ENCODE measurements around the gene ZNF280D.

ZNF280D gene

DNA sequence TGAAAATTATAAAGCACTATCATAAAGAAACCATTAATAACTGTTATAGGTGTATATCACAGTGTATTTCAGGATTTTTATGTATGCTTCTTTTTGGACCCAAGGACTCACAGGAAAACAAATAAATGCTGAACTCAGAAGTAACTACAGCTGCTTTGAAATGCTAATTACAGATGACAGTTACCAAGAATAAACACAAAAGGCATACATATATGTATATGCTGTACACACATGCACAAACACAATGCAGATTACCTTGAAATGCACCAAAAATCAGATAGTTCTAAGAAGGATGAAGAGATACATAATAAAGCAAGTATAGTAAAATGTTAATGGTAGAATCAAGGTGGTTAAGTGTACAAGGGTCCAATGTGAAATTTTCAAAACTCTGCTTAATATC is 52.2 kb downstream of the ZNF280D start:
- Histone ChIP-seq H3K4me2 (ENCODE audit: low read length) (no peak overlapping the region), H3K27ac (no peak overlapping the region), H3K79me2 (no peaks in the 10 kb centered on the region), H3K9ac (no peak overlapping the region), H3K4me3 (ENCODE audit: low read depth, low read length) (no peak overlapping the region), H3K27me3 (ENCODE audit: control insufficient read depth, insufficient read depth, low read length) (no peaks in the 10 kb centered on the region), H3K9me3 (ENCODE audit: control insufficient read depth, low read length) (no peaks in the 10 kb centered on the region), H3K36me3 (ENCODE audit: control insufficient read depth, insufficient read depth, low read length) (no peaks in the 10 kb centered on the region), H3K4me1 (no peaks in the 10 kb centered on the region), H2AFZ (no peak overlapping the region)
- TF ChIP-seq, protein P1, sequence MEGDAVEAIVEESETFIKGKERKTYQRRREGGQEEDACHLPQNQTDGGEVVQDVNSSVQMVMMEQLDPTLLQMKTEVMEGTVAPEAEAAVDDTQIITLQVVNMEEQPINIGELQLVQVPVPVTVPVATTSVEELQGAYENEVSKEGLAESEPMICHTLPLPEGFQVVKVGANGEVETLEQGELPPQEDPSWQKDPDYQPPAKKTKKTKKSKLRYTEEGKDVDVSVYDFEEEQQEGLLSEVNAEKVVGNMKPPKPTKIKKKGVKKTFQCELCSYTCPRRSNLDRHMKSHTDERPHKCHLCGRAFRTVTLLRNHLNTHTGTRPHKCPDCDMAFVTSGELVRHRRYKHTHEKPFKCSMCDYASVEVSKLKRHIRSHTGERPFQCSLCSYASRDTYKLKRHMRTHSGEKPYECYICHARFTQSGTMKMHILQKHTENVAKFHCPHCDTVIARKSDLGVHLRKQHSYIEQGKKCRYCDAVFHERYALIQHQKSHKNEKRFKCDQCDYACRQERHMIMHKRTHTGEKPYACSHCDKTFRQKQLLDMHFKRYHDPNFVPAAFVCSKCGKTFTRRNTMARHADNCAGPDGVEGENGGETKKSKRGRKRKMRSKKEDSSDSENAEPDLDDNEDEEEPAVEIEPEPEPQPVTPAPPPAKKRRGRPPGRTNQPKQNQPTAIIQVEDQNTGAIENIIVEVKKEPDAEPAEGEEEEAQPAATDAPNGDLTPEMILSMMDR (IDR thresholded peaks at IDR 0.05): no peak

DNA sequence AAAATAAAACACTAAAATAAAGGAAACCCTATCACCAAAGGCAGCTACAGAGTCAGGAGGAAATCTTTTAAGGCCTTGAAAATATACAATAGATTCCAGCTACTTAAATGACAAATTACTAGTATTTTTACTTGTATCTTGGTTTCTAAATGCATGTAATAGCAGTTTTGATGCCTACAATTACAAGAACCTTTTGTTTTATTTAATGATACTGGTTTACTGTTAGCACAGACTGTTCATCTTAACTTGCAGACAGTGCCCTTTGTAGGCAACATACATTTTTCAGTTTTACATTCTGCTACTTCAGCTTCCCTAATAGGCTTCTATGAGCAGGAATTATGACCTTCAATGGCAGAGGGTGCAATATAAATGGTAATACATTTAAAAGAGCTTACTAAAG is 54.1 kb downstream of the ZNF280D start:
- H3K4me3 ChIP-seq (ENCODE audit: low read depth, low read length): no peak overlapping the region
- no peaks in the 10 kb centered on the region for H3K9me3 ChIP-seq (ENCODE audit: control insufficient read depth, low read length)
- H3K79me2 ChIP-seq: no peaks in the 10 kb centered on the region
- H3K4me2 ChIP-seq (ENCODE audit: low read length): no peak overlapping the region
- TF ChIP-seq, protein P1 (IDR thresholded peaks at IDR 0.05): no peak
- no peaks in the 10 kb centered on the region for H3K27me3 ChIP-seq (ENCODE audit: control insufficient read depth, insufficient read depth, low read length)
- H3K4me1 ChIP-seq: no peaks in the 10 kb centered on the region
- H3K9ac ChIP-seq: no peak overlapping the region
- H3K27ac ChIP-seq: no peak overlapping the region
- no peak overlapping the region for H2AFZ ChIP-seq
- no peaks in the 10 kb centered on the region for H3K36me3 ChIP-seq (ENCODE audit: control insufficient read depth, insufficient read depth, low read length)

DNA sequence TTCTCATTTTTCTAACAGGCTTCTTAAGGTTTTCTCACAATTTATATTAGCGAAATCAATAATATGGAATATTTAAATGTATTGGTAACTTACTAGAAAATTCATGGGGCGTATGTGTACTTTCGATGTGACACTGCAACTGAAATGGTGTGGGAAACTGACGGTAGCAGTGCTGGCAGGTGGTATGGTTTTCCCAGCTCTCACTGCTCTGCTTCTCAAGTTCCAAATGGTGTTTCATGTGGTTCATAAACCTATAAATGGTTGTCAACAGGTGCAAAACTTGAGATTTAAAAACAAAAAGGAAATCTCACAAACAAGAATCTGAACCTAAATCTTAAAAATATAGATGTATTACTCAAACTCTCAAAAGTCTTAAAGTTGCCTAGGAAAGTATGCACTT is 54.7 kb downstream of the ZNF280D start:
- Histone ChIP-seq H3K79me2 (no peaks in the 10 kb centered on the region), H3K36me3 (ENCODE audit: control insufficient read depth, insufficient read depth, low read length) (no peaks in the 10 kb centered on the region), H3K9me3 (ENCODE audit: control insufficient read depth, low read length) (no peaks in the 10 kb centered on the region), H3K4me3 (ENCODE audit: low read depth, low read length) (no peak overlapping the region), H3K27ac (no peak overlapping the region), H3K9ac (no peak overlapping the region), H2AFZ (no peak overlapping the region), H3K4me2 (ENCODE audit: low read length) (no peak overlapping the region), H3K4me1 (no peaks in the 10 kb centered on the region), H3K27me3 (ENCODE audit: control insufficient read depth, insufficient read depth, low read length) (no peaks in the 10 kb centered on the region)
- TF ChIP-seq, protein P1 (IDR thresholded peaks at IDR 0.05): no peak

DNA sequence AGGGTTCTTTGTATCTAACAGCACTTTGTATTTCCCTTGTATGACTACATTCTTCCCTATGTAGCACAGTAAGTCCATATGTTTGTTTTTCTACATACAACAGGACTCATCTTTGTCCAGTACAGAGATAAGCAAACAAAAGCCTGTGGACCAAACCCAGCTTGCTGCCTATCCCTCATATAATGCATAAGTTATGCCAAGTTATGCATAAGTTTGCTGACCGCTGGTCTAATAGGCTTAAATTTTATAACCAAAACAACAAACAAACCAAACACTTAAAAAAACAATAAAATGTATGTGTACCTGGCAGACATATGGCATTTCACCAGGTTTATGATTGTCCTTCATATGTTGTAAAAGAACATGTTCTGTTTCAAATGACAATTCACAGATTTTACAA is 56.0 kb downstream of the ZNF280D start:
- H3K4me2 ChIP-seq (ENCODE audit: low read length): no peak overlapping the region
- H2AFZ ChIP-seq: no peak overlapping the region
- no peaks in the 10 kb centered on the region for H3K79me2 ChIP-seq
- H3K4me1 ChIP-seq: no peaks in the 10 kb centered on the region
- H3K27ac ChIP-seq: no peak overlapping the region
- H3K9me3 ChIP-seq (ENCODE audit: control insufficient read depth, low read length): no peaks in the 10 kb centered on the region
- no peaks in the 10 kb centered on the region for H3K27me3 ChIP-seq (ENCODE audit: control insufficient read depth, insufficient read depth, low read length)
- TF ChIP-seq, protein P1 (IDR thresholded peaks at IDR 0.05): no peak
- H3K4me3 ChIP-seq (ENCODE audit: low read depth, low read length): no peak overlapping the region
- no peaks in the 10 kb centered on the region for H3K36me3 ChIP-seq (ENCODE audit: control insufficient read depth, insufficient read depth, low read length)
- H3K9ac ChIP-seq: no peak overlapping the region

DNA sequence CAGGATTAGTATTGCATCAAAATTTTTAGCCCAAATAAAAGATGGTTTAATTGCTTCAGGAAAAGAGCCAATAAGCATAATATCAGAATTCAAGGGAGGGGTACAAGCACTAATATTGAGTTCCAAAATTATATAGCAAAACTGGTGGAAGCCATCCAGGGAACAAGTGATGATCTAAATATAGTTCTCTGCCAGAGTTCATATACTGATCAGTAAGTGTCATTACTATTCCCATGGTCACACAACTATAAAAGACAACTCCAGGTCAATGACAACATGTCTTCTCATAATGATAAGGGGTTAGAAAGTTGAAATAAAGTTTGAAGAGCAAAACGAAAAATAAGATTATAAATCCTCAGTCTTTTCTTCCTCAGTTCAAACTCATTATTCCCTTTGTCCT is 57.4 kb downstream of the ZNF280D start:
- Histone ChIP-seq H3K4me1 (no peaks in the 10 kb centered on the region), H2AFZ (no peak overlapping the region), H3K79me2 (no peaks in the 10 kb centered on the region), H3K36me3 (ENCODE audit: control insufficient read depth, insufficient read depth, low read length) (no peaks in the 10 kb centered on the region), H3K9ac (no peak overlapping the region), H3K9me3 (ENCODE audit: control insufficient read depth, low read length) (no peaks in the 10 kb centered on the region), H3K27ac (no peak overlapping the region), H3K4me2 (ENCODE audit: low read length) (no peak overlapping the region), H3K27me3 (ENCODE audit: control insufficient read depth, insufficient read depth, low read length) (no peaks in the 10 kb centered on the region), H3K4me3 (ENCODE audit: low read depth, low read length) (no peak overlapping the region)
- TF ChIP-seq, protein P1 (IDR thresholded peaks at IDR 0.05): no peak
